Tibial nerve (tissue), 4 donors: ENCODE data around the gene CXXC5. TPM values are rescaled to one million over a fixed set of nuclear protein-coding genes. Genes with fewer than 3 reads are reported as not detected.
A peak's percentile ranks its signal among the peaks of the same experiment; 100 is the strongest.

Experiments used
- DNase-seq, 2 donors: peaks; one replicate each; pipeline ENCODE4 v3.0.0-alpha.2; 2019; ENCODE audit warnings: low spot score in 2 of 2
- H3K27ac ChIP-seq, 4 donors: fragments of 200-600 bp; sonication (generic) in 3 of 4; one replicate each; pipeline ENCODE4 v1.5.1; 2017 to 2019; ENCODE audit warnings: mild to moderate bottlenecking in 1 of 4
- H3K27me3 ChIP-seq, 2 donors: fragments of 200-600 bp; sonication (generic) in 1 of 2; one replicate each; pipeline versions ENCODE4 v1.5.1 to v1.6.0; 2017 to 2019
- H3K36me3 ChIP-seq, 3 donors: fragments of 200-600 bp; sonication (generic); one replicate each; pipeline ENCODE4 v1.5.1; 2018 to 2019
- H3K4me1 ChIP-seq, 4 donors: fragments of 200-600 bp; sonication (generic) in 3 of 4; one replicate each; pipeline ENCODE4 v1.5.1; 2017 to 2019
- H3K4me3 ChIP-seq, 4 donors: fragments of 200-600 bp; sonication (generic) in 3 of 4; one replicate each; pipeline ENCODE4 v1.5.1; 2017 to 2019; ENCODE audit warnings: mild to moderate bottlenecking in 1 of 4, moderate library complexity in 1 of 4
- H3K9me3 ChIP-seq, 4 donors: fragments of 200-600 bp; sonication (generic) in 3 of 4; one replicate each; pipeline ENCODE4 v1.5.1; 2017 to 2019
- CTCF ChIP-seq, 5 experiments: fragments of 200-600 bp in 3 of 5; fragments of 450-650 bp in 2 of 5; sonication (generic) in 3 of 5; IDR thresholded peaks; one replicate each; pipeline ENCODE4 v1.5.1; 2016 to 2019; ENCODE audit warnings: antibody characterized with exemption in 5 of 5, mild to moderate bottlenecking in 3 of 5, moderate library complexity in 2 of 5
- EP300 ChIP-seq, 2 donors: sonication (generic); formaldehyde crosslinking; IDR thresholded peaks; one replicate each; pipeline ENCODE4 v1.6.1; 2017; ENCODE audit warnings: antibody characterized with exemption in 2 of 2, mild to moderate bottlenecking in 1 of 2
- POLR2A ChIP-seq, 2 donors: fragments of 450-650 bp; IDR thresholded peaks; one replicate each; pipeline ENCODE4 v1.6.1; 2017; ENCODE audit warnings: antibody characterized with exemption in 2 of 2, mild to moderate bottlenecking in 2 of 2, moderate library complexity in 2 of 2
- WGBS, 2 donors: methylation state at CpG; one replicate each; pipeline ENCODE4 v1.1.5; 2018; 5-methylcytosine and 5-hydroxymethylcytosine counted together
- total RNA-seq, 4 donors: library from RNA; depleted of rRNA; stranded (reverse); fragments of >200 nt; gene quantifications; one replicate each; pipeline ENCODE4 v1.1.0, GENCODE V29; 2016

Gene CXXC5
- total RNA-seq, 4 donors from 2014 or later = 45.0 to 80.4 (median 67.0) TPM

GRCh38 chr5:139650031-139650688 lies 2.0 kb downstream of the CXXC5 start:
- peaks cover 5 to 69% (median 58%) of the 10 kb centered on the region in 4 donors for H3K4me1 ChIP-seq

GRCh38 chr5:139650689-139651042 lies 2.5 kb downstream of the CXXC5 start:
- peak overlapping the region; percentile 87 to 98 (median 90) for H3K27ac ChIP-seq
- H3K36me3 ChIP-seq = no peaks in the 10 kb centered on the region
- peaks cover 5 to 74% (median 63%) of the 10 kb centered on the region in 4 donors for H3K4me1 ChIP-seq
- WGBS, 2 donors = 6 to 13% methylated on average over 10 to 12 of the region's 13 CpGs
- no peak for DNase-seq
- TF ChIP-seq EP300 (IDR thresholded peaks at IDR 0.05) = no peak
- no peak for TF ChIP-seq POLR2A (IDR thresholded peaks at IDR 0.05)
- TF ChIP-seq CTCF (IDR thresholded peaks at IDR 0.05) = no peak
- peak overlapping the region; percentile 66 to 92 (median 88) for H3K4me3 ChIP-seq
- H3K9me3 ChIP-seq = no peaks in the 10 kb centered on the region
- no peaks in the 10 kb centered on the region for H3K27me3 ChIP-seq

More at GRCh38 chr5:139650031-139650688, 2.0 kb downstream of the CXXC5 start:
- Histone ChIP-seq H3K27ac (peak overlapping the region; percentile 87 to 98 (median 90)), H3K36me3 (no peaks in the 10 kb centered on the region), H3K4me3 (peak overlapping the region; percentile 66 to 92 (median 88)), H3K9me3 (no peaks in the 10 kb centered on the region), H3K27me3 (no peaks in the 10 kb centered on the region)
- DNase-seq = no peak
- WGBS, 2 donors = 0 to 1% methylated on average over 17 to 24 of the region's 48 CpGs
- no peak for TF ChIP-seq POLR2A (IDR thresholded peaks at IDR 0.05)
- TF ChIP-seq CTCF (IDR thresholded peaks at IDR 0.05) = peak; percentile 30 to 67 (median 44)
- peak in 1 of 2 donors; percentile 7 for TF ChIP-seq EP300 (IDR thresholded peaks at IDR 0.05)

GRCh38 chr5:139651043-139651834 lies 3.1 kb downstream of the CXXC5 start:
- peak overlapping the region; percentile 87 to 98 (median 90) for H3K27ac ChIP-seq
- no peaks in the 10 kb centered on the region for H3K9me3 ChIP-seq
- peak overlapping the region; percentile 66 to 92 (median 88) for H3K4me3 ChIP-seq
- no peaks in the 10 kb centered on the region for H3K27me3 ChIP-seq
- peak in 1 of 2 donors; percentile 59 for DNase-seq
- TF ChIP-seq CTCF (IDR thresholded peaks at IDR 0.05) (no peak), POLR2A (IDR thresholded peaks at IDR 0.05) (peak; percentile 53 to 56), EP300 (IDR thresholded peaks at IDR 0.05) (peak in 1 of 2 donors; percentile 87)
- H3K36me3 ChIP-seq = no peaks in the 10 kb centered on the region
- peaks cover 5 to 80% (median 69%) of the 10 kb centered on the region in 4 donors for H3K4me1 ChIP-seq
- 16 to 27% methylated on average over 5 to 9 of the region's 14 CpGs for WGBS, 2 donors

GRCh38 chr5:139651853-139652787 lies 4.0 kb downstream of the CXXC5 start:
- Histone ChIP-seq H3K4me3 (peak overlapping the region in 3 of 4 donors; percentile 66 to 92 (median 84)), H3K36me3 (no peaks in the 10 kb centered on the region), H3K27ac (peak overlapping the region; percentile 87 to 98 (median 90)), H3K9me3 (no peaks in the 10 kb centered on the region), H3K27me3 (no peaks in the 10 kb centered on the region), H3K4me1 (peaks cover 5 to 82% (median 73%) of the 10 kb centered on the region in 4 donors)
- WGBS, 2 donors = 6 to 8% methylated on average over 23 of the region's 23 CpGs
- TF ChIP-seq EP300 (IDR thresholded peaks at IDR 0.05) = peak in 1 of 2 donors; percentile 42
- TF ChIP-seq POLR2A (IDR thresholded peaks at IDR 0.05) = peak in 1 of 2 donors; percentile 42
- no peak for TF ChIP-seq CTCF (IDR thresholded peaks at IDR 0.05)
- peak; percentile 84 to 88 for DNase-seq
